GM18519 (cell line): ENCODE results near the gene AGRP.
"Not testable (repeated sequence)": the region's sequence is repeated elsewhere in the genome, so short reads cannot be mapped to it uniquely, and the experiment has no call there.

Experiments used
- ATAC-seq: cut with Tn5 transposase; IDR thresholded peaks from one replicate; pipeline ENCODE4 v1.9.1; 2021; ENCODE audit warnings: mild to moderate bottlenecking, moderate library complexity; ENCODE audit not compliant: unreplicated experiment, low FRiP score

The AGRP gene

DNA sequence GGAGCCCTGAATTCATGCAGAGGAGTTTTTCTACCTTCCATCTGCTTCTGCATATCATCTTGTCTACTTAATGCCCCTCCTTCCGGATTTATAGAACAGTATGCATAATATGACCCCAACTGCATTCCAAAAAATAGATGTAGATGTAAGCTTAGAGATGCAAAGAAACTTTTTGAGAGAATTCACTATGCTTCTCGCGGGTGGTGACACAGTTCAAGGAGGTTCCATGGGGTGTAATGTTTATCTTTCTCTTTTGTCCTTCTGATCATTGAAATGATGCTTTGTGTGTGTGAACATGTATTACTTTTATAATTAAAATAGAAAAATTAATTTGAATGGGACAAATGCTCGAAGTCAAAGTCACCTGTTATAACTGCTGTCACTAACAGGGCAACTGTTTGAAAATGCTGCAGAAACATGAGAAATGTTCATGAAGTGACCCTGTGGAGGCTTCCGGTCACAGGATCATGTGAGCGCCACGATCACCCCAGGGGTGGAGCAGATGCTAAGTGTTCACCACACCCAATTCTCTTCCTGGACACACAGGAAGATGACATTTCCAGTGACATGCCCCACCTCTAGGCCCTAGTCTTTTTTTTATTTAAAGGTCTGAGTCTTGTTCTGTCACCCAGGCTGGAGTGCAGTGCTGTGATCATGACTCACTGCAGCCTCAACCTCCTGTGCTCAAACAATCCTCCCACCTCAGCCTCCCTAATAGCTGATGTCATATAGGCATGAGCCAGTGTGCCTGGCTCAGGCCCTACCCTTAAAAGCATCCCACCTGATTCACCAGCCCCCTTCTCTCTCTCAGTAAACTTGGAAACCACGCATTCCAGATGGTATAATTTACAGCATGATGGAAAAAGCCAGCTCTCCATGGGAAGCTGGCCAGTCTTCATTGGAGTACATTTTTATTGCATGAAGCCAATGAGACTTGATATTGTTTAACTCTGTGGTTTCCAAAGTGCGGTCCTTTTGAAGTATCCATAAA is 21.0 kb upstream of the AGRP start:
- ATAC-seq = no peak

DNA sequence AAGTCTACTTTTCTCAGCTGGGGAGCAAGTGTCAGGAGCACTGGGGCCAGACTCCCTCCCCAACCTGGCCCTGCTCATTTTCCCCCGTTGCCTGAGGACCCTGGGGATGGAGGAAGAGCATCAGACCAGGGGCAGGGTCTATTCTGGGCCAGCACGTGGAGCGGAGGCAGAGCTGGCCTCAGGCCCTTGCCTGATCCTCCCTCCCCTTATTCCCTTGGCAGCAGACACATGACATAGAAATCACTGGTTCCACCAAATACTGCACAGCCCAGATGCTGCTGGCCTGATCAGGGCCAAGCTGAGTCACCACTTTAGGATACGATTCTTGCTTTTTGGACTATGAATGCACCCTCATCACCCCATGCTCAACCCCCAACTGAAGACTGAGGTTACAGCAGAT is 15.8 kb upstream of the AGRP start:
- ATAC-seq = no peak

DNA sequence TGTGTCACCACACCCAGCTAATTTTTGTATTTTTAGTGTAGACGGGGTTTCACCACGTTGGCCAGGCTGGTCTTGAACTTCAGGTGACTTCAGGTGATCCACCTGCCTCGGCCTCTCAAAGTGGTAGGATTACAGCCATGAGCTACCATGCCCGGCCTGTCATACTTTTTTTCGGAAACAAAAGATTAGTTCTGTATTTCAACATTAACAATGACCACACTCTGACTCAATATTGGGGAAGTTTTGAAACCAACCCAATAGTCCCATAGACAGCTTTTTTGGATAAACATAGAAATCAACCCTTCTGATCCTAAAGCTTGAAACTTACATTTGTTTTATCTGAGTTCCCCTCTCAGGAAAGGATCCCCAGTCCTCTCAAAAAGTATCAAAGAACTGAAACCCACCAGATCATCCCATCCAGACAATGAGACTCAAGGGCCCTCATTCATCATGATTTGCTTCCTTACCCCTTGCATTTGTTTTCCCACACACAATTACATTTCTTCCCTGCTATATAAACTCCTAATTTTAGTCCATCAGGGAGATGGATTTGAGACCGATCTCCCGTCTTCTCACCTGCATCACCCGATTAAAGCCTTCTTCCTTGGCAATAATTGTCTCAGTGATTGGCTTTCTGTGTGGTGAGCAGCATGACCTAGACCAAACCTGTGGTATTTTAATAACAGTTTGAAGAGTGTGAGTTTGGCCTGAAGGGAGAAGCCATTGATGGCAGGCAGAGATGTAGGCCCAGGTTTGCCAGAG is 7.2 kb upstream of the AGRP start:
- no peak for ATAC-seq

DNA sequence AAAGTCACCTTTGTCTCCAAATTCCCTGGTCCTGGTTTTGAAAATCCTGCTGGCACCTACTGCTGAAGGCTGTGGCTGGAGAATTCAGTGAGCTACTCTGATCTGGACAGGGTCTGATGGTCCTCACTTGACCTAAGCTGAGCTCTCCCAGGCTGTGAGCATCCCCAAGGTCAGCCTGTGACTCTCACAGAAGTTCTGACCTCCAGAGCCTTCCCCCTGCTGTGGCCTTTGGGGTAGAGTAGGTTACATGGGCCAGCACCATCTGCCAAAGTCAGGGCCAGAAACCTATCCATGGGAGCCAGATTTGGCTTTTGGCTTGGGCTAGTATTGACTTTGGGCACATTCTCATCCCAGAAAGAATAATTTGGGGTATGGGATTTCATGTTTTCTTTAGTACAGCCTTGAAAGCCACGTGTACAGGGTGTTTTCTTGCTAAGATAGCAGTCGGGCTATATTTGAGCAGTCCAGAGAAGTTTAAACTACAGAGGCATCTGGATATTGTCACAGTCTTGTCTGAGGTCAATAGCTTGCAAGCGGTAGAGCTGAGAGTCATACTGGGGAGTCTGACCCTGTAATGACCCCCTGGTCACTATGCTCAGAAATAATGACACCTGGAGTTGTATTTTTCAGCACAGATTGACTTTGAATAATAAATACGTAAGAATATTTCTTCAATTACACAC is 6.2 kb upstream of the AGRP start:
- ATAC-seq = no peak

DNA sequence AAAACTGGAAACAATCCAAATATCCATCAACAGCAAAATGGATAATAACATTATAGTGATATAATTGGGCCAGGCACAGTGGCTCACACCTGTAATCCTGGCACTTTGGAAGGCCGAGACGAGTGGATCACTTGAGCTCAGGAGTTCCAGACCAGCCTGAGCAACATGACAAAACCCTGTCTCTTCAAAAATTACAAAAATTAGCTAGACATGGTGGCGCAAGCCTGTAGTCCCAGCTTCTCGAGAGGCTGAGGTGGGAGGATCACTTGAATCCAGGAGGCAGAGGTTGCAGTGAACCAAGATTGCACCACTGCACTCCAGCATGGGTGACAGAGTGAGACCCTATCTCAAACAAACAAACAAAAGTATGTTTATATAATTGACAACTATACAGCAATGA is 4.2 kb upstream of the AGRP start:
- ATAC-seq = not testable (repeated sequence)

DNA sequence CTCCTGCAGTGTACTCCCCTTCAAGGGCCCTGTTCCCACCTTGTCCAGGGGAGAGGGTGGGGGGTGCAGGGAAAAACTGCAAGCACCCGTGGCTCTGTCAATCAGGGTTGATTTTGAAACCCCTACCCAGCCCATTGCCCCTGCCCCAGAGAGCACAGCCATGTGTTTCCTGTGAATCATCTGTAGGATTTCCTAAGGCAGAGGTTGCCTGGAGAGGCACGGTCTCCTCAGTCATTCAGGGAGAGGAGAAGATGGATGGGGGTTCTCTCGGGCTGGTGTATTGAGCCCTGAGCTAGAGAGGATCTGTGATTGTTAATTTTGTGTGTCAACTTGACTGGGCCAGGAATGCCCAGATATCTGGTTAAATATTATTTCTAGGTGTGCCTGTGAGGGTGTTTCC is 3.5 kb upstream of the AGRP start:
- no peak for ATAC-seq

DNA sequence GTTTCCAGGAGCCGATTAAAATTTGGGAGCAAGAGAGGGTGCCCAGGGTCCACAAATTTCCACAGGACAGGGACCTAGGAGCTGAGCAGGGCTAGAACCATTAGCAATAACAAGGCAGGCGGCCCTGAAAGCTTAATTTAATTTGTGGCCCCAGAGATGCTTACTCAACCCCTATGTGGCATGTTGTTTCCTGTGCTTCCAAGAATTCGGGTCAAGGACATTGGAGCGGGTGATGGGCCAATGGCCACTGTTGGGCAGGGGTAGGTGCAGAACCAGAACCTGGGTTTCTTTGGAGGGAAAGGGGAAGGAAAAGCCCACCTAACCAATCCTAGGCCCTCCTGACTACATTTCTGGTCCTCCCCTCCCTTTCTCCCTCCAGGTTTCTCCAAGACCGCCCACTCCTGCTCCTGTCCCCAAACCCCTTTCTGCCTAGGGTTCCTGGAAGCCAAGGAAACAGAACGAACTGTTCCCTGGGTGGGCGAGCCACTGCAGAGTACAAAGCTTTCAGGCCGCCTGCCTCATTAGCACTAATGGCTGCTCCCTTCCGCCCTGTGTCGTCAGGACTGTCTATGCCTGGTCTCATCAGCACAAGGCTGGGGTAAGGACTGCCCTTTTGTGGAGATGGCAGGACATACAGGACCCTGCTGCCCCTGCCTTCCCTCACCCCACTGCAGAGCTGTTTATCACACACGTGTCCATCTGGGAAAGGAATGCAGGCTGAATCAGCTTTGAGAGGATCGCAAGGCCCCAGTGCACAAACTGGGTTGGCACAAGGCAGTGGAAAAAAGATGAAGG is 581 bp upstream of the AGRP start:
- no peak for ATAC-seq

DNA sequence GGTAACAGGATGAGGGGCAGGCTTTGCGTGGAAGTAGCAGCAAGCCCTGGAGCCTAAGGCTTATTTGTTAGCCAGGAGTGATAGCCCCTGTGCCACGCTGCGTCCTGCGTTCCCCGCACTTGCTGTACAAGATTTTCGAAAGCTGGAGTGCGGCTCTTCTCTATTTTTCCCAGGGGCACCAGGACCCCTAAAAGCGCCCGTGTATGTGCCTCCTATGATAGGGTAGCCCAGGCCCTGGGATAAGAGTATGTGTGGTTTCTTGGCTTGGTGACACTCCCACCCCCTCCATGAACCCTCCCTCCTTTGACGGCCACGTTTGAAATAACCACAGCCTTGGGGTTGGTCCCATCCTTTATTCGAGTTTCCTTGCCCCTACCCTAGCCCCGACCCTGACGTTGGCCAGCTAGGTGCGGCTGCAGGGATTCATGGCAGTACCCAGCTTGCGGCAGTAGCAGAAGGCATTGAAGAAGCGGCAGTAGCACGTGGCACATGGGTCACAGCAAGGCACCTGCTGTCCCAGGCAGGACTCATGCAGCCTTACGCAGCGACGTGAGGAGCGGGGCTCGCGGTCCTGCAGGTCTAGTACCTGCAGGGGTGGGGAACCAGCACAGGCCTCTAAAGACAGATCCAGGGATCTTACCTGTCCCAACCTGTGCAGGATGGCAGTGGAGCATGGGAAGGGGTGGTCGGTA is 968 bp downstream of the AGRP start:
- no peak for ATAC-seq

DNA sequence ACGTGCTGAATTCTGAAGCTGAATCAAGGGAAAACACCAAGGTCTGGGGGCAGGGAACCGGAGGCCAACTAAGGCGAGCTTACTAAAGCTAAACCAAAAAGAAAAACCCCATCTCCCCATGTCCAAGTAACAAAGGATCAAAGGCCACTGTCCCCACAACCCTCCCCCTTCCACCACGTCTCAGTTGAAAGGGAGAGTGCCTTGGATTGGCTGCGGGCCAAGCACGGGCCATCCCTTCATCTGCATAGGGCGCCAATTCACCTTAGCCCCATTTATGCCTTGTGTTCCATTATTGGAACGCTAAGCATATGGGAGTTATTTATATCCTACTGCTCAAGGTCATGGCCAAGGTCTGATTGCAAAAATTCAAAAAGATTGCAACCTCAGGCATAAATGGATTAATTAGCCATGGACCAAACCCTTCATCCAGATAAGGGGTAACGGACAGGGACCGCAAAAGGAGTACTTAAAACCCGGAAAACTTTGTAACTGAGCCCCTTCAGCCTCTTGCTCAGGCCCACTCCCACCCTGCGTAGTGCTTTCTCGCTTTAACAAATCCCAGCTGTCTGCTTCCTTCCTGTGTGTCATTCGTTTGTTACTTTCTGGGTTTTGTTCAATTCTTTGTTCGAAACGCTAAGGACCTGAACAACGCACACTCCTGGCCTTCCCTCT is 1.6 kb downstream of the AGRP start:
- ATAC-seq = no peak

DNA sequence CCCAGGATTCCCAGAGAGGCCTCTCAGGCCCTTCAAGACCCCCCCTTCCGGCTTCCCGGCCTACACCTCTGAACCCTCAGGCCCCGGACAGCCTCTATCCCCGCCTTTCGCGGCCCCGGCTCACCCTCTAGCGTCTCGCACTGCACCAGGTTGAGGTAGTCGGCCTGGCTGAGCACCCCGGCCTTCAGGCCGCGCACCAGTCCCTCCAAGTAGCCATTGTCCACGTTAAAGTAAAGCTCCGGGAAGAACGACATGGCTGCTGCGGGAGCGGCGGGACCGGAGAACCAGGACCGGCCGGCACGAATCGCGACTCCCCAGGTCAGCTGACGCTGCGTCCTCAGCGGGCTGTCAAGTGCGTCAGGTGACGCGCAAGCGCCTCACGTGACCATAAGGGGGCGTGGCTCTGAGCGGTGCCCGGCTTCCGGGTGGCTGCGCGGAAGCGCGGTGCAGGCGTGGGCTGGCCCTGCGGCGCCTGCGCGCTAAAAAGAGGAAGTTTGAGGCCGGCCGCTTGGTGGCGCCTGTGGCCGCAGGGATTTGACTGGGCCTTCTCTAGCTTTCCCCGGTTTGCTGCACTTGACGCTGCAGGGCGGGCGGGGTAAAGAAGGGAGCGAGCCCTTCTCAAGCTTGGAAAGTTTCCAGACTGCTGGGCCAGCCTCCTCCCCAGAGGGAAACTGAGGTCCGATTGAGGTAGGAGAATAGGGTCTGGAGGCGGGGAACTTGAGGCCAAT is 2.4 kb downstream of the AGRP start, which contains the start of gene ATP6V0D1:
ATP6V0D1 (minus strand) TSS at position 325 of the 728 bp plus-strand sequence; CDS start at position 254, 71 bp downstream.
- ATAC-seq = peak; percentile 73

DNA sequence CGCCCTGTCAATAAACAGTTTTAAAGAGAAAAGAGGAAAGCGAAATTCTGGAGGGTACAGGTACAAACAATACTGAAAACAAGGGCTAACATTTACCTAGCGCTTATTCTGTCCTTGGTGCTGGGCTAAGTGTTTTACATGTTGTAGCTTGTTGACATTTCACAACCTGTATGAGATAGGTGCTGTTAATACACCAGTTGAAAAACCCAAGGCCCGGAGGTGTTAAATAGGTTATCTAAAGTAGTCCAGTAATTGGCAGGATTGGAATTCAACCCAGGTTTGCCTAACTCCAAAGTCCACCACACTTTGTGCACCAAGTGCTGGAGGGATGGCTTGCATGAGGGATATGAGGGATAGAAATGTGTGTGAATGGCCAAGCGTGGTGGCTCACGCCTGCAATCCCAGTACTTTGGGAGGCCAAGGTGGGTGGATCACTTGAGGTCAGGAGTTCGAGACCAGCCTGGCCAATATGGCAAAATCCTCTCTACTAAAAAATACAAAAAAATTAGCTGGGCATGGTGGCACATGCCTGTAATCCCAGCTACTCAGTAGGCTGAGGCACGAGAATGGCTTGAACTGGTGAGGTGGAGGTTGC is 5.3 kb downstream of the AGRP start:
- no peak for ATAC-seq

DNA sequence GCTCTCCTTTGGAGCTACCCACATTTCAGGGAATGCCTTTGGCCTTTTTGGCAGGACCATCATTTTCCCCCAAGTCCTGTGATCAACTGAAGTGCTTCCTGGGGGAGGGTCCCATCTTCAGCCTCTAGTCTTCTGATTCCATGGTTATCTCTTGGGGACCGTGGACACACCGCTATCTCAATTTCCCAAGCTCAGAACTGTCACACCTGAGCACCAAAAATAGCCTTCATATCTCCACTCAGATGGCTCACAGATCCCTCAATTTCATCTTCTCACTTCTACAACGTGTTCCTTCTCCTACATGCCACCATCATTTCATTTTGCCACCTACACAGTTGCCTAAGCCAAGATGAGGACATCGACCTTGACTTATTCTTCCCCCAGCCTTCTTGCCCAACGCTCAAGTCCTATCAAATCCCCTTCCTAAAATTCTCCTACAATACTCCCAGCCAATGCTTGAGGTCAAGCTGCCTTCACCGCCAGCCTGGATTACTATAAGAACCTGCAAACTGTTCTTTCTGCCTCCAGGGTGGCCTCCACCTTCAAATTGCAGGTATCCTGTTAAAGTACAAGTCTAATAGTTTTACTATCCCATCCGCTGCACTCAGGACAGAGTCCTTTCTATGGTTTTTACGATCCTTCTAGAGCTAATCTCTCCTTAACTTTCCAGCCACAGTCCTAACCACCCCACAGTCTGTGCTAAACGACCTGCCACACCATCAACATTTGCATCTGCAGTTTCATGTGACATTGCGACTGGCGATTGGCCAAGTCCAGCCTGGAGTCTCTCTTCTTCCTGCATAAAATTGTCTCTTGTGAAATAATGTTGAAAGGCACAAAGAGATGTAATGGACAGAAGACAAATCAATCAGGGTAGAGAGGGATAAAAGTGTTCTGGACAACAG is 8.5 kb downstream of the AGRP start:
- ATAC-seq = no peak

DNA sequence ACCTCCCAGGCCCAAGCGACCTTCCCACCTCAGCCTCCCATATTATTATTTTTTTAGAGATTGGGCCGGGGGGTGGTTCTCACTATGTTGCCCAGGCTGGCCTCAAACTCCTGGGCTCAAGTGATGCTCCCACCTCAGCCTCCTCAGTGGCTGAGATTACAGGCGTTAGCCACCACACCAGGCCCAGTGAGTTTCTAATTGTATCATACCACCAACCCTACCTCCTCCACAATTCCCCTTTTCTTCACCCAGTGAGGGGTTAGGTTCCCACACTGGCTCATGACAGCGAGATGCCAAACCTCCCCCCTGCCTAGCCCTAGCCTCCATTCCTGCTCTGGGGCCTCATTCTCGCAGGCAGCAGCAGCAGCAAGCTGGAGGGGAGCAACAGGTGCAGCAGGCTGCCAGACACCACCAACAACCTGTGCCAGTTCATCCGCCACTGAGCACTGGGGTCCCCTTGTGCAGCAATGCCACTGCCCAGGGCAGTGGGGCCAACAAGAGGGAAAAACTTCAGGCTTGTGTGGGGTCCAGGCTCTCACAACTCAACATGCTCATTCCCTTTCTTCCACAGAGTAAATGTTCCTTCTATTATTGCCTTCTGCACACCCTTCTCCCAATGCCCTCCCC is 11.5 kb downstream of the AGRP start:
- ATAC-seq = no peak

DNA sequence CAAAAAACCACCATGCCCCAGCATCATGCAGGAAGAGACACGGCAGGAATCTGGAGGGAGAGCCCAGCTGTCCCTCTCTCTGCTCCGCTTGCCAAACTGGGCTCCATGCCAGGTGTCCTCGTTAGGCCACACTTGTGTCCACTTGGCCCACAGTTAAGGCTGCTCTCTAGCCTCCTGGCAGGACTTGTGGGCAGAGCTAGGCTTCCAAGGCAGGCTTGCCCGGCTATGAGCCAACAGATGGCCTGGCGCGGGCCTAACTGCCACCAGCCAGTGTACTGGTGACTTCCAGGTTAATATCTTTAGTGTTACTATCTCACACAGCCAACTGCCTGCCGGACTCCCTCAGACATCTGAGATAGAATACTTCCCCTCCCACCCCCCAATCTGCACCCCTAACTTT is 13.0 kb downstream of the AGRP start:
- no peak for ATAC-seq

DNA sequence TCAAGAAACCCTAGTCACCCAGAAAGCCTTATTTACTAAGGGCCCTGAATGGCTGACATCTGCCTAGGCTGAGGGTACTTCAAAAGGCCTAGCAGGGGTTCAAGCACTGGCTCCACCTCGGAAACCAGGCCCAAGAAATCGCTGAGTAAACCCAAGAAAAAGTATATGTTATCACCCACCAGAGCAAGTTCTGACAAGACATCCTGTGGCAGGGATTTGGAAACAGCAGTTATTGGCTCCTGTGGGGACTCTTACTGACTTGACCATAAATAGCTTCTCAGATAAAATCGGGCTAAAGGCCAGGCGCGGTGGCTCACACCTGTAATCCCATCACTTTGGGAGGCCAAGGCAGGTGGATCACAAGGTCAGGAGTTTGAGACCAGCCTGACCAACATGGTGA is 14.6 kb downstream of the AGRP start:
- no peak for ATAC-seq

DNA sequence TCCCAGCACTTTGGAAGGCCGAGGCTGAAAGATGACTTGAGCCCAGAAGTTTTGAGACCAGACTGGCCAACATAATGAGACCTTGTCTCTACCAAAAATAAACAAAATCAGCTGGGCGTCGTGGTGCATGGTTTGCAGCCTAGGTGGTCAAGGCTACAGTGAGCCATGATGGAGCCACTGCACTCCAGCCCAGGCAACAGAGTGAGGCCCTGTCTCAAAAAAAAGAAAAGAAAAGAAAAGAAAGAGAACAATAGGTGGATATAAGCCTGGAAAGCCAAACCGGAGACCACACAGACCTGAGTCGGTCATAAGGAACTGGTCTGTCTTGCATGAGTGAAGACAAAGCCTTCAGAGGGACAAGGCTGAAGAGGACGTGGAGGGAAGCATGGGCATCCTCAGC is 16.8 kb downstream of the AGRP start:
- ATAC-seq = no peak

DNA sequence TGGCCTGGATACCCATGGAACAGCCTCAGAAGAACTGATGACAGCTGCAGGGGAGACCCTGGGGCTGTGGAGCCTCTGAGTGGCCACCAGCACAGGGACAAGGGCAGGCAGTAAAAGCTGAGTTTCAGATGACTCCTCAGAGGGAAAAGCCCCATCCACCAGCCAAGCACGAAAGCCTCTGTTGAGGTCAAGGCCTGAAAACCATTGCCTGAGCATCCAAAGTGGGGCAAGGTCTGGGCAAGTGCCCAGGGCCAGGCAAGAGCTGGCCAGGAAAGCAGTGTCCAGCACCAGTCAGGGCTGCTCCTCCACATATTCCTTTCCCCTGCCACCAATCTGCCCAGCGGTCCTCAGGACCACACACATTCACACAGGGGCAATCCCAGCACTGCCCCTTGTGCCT is 18.8 kb downstream of the AGRP start:
- ATAC-seq = no peak
